HEK293T (cell line): ENCODE results near the gene RAD51B.
"Not testable (repeated sequence)": the region's sequence is repeated elsewhere in the genome, so short reads cannot be mapped to it uniquely, and the experiment has no call there.

ENCODE experiments used
- CTCF ChIA-PET: fragments of 350-600 bp; formaldehyde crosslinking; extraction: SDS; loops from one replicate; lab custom pipeline; 2021; ENCODE audit warnings: antibody characterized with exemption, inconsistent platforms; lab: Yijun Ruan, JAX
- POLR2A ChIA-PET: fragments of 350-600 bp; formaldehyde crosslinking; extraction: SDS; loops from one replicate; lab custom pipeline; 2020; ENCODE audit warnings: antibody characterized with exemption, inconsistent platforms; lab: Yijun Ruan, JAX
- DNase-seq: peaks from one replicate; pipeline ENCODE4 v3.0.0; 2012; ENCODE audit warnings: mixed read lengths; ENCODE audit errors: extremely low spot score
- ARNT ChIP-seq: fragments of 450-650 bp; IDR thresholded peaks from 2 replicates; pipeline ENCODE4 v1.6.1; 2017; ENCODE audit warnings: mild to moderate bottlenecking
- BHLHE40 ChIP-seq: fragments of 450-650 bp; IDR thresholded peaks from 2 replicates; pipeline ENCODE4 v1.6.1; 2016; ENCODE audit warnings: mild to moderate bottlenecking, moderate library complexity, borderline replicate concordance
- CTBP1 ChIP-seq: fragments of 450-650 bp; IDR thresholded peaks from 2 replicates; pipeline ENCODE4 v1.6.1; 2016; ENCODE audit warnings: borderline replicate concordance
- ELF4 ChIP-seq: fragments of 450-650 bp; IDR thresholded peaks from 2 replicates; pipeline ENCODE4 v1.6.1; 2017; ENCODE audit warnings: antibody characterized with exemption
- FOXA1 ChIP-seq: fragments of 450-650 bp; IDR thresholded peaks from 2 replicates; pipeline ENCODE4 v1.6.1; 2016; ENCODE audit warnings: mild to moderate bottlenecking
- FOXK2 ChIP-seq: fragments of 450-650 bp; IDR thresholded peaks from 2 replicates; pipeline ENCODE4 v1.6.1; 2016; ENCODE audit warnings: mild to moderate bottlenecking
- FOXM1 ChIP-seq: fragments of 450-650 bp; IDR thresholded peaks from 2 replicates; pipeline ENCODE4 v1.6.1; 2017; ENCODE audit warnings: mild to moderate bottlenecking, borderline replicate concordance
- HDGF ChIP-seq: fragments of 450-650 bp; IDR thresholded peaks from 2 replicates; pipeline ENCODE4 v1.6.1; 2017; ENCODE audit warnings: antibody characterized with exemption, borderline replicate concordance
- L3MBTL2 ChIP-seq: fragments of 450-650 bp; conservative IDR thresholded peaks from 2 replicates; pipeline ENCODE4 v1.6.1; 2016; ENCODE audit warnings: mild to moderate bottlenecking
- LEF1 ChIP-seq: fragments of 450-650 bp; IDR thresholded peaks from 2 replicates; pipeline ENCODE4 v1.6.1; 2017; ENCODE audit warnings: mild to moderate bottlenecking, borderline replicate concordance
- NFRKB ChIP-seq: fragments of 450-650 bp; IDR thresholded peaks from 2 replicates; pipeline ENCODE4 v1.6.1; 2016; ENCODE audit warnings: mild to moderate bottlenecking, moderate library complexity
- SP1 ChIP-seq: fragments of 450-650 bp; IDR thresholded peaks from 2 replicates; pipeline ENCODE4 v1.6.1; 2017
- SUZ12 ChIP-seq: fragments of 450-650 bp; IDR thresholded peaks from 2 replicates; pipeline ENCODE4 v1.6.1; 2016; ENCODE audit warnings: mild to moderate bottlenecking
- TARDBP ChIP-seq: fragments of 450-650 bp; IDR thresholded peaks from 2 replicates; pipeline ENCODE4 v1.6.1; 2016
- ZNF384 ChIP-seq: fragments of 450-650 bp; IDR thresholded peaks from 2 replicates; pipeline ENCODE4 v1.6.1; 2016
- TF ChIP-seq, protein P1 (sequence below): fragments of 450-650 bp; IDR thresholded peaks from 2 replicates; pipeline ENCODE4 v1.6.1; 2016

Gene RAD51B

DNA sequence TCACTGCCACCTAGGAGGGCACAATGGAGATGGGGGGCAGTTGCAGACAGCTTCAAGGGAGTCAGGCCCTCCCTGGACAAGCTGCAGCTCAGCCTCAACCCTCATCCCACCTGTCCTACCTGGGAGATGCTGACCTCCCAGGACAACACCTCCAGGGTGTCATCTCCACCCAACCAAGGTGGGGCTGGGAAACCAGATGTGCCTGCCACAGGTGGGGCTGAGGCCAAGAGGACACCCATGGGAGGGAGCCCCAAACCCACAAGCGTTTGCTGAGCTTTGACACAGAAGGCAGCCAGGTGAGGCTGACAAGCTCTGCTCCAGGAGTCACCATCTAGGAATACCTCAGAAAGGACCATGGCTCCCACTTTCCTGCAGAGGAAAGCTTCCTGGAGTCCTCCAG, 941.8 kb downstream of the RAD51B start:
- POLR2A ChIA-PET = no interaction called here
- no peak for TF ChIP-seq ZNF384
- TF ChIP-seq FOXA1 = no peak
- no peak for TF ChIP-seq FOXK2
- no peak for TF ChIP-seq BHLHE40
- TF ChIP-seq NFRKB = no peak
- no peak for TF ChIP-seq FOXM1
- no peak for TF ChIP-seq SUZ12
- TF ChIP-seq LEF1 = no peak
- TF ChIP-seq CTBP1 = no peak
- no peak for TF ChIP-seq ELF4
- no peak for DNase-seq
- CTCF ChIA-PET = no interaction called here

DNA sequence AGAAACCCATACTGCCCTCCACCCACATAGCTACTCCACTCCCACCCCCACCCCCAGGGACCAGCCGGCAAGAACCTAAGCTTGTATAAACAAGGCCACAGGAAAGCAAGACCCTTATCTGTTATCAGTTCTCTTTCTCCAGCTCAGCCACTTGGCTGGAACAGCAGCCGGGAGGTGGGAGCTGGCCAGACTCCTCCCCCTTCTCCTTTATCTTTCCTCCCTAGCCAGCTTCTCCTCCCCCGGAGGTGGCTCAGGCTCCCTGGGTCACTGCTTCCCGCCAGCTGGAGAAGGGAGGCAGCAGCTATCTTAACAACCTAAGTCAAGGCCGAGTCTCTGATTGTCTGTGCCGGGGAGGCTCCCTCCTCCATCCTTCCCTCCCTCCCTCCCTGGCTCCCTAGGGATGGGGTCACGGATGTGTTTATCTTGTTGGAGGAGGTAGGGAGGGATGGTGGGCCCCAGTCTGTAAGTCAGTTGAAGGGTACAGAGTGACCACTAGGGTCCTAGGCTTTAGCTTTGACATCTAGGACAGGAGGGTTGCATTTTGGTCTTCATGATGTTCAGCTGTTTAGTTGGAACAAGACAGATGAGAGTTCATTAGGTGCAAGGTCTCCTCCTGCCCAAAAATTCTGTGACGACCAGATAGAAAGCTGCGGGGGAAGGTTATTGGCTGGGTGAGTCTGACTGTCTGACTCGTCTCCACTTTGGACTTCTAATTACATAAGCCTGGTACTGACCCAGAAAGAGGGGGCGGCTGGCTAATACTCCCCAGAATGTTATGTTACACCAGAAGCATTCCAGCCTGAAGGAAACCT, 943.6 kb downstream of the RAD51B start:
- ChIA-PET POLR2A (interaction anchor here (1.0 to 1.5 kb wide), 2 partner anchors 30 to 33 kb away, joined by 3 to 10 read pairs; partner anchors contain the start of gene ZFP36L1), CTCF (interaction anchor here (0.5 to 1.6 kb wide), 5 partner anchors 10 to 632 kb away, joined by 3 to 5 read pairs (median 4); no protein-coding TSS in a partner anchor)
- TF ChIP-seq FOXK2 (no peak), HDGF (no peak), NFRKB (no peak), SUZ12 (no peak), TARDBP (no peak), FOXM1 (no peak), CTBP1 (no peak), L3MBTL2 (no peak), FOXA1 (no peak), LEF1 (no peak), SP1 (no peak), ELF4 (no peak), ZNF384 (no peak)
- TF ChIP-seq, protein P1, sequence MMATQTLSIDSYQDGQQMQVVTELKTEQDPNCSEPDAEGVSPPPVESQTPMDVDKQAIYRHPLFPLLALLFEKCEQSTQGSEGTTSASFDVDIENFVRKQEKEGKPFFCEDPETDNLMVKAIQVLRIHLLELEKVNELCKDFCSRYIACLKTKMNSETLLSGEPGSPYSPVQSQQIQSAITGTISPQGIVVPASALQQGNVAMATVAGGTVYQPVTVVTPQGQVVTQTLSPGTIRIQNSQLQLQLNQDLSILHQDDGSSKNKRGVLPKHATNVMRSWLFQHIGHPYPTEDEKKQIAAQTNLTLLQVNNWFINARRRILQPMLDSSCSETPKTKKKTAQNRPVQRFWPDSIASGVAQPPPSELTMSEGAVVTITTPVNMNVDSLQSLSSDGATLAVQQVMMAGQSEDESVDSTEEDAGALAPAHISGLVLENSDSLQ = no peak
- DNase-seq = peak; percentile 69

- CTCF ChIA-PET = interaction anchor here (0.5 kb wide), 1 partner anchor 90 kb away, joined by 3 read pairs; no protein-coding TSS in a partner anchor
- DNase-seq = not testable (repeated sequence)
- POLR2A ChIA-PET = interaction anchor here (1.0 to 1.5 kb wide), 2 partner anchors 29 to 32 kb away, joined by 3 to 10 read pairs; partner anchors contain the start of gene ZFP36L1
Observed at GRCh38 chr14:68763843-68764242, 944.3 kb downstream of the RAD51B start.

GRCh38 chr14:68766299-68767247, 947.0 kb downstream of the RAD51B start:
- no peak for TF ChIP-seq ARNT
- TF ChIP-seq FOXM1 = no peak
- no peak for TF ChIP-seq SP1
- TF ChIP-seq, protein P1 = no peak
- no peak for TF ChIP-seq SUZ12
- no peak for TF ChIP-seq ZNF384
- TF ChIP-seq TARDBP = no peak
- no peak for TF ChIP-seq HDGF
- TF ChIP-seq LEF1 = no peak
- no peak for TF ChIP-seq NFRKB
- no peak for TF ChIP-seq L3MBTL2
- TF ChIP-seq ELF4 = no peak
- TF ChIP-seq BHLHE40 = no peak
- TF ChIP-seq FOXK2 = no peak
- POLR2A ChIA-PET = no interaction called here
- CTCF ChIA-PET = no interaction called here
- no peak for DNase-seq

DNA sequence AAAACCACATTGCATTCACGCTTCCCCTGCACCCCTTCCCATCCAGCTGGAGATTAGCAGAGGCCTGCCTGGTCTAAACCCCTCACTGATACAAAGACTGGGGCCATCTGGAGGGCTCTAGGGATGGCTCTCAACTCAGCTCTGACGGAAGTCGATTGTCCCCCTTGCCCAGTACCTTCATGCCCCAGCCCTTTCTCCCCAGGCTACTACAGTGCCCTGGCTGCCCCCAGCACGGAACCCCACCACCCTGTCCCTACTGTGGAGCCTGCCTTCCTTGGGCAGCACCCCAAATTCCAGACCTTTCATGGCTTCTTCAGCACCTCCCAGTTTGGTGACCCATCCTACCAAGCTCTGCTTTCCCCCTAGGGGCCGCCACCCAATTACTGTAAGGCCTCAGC, 947.7 kb downstream of the RAD51B start:
- ChIA-PET CTCF (no interaction called here), POLR2A (no interaction called here)
- no peak for TF ChIP-seq CTBP1
- TF ChIP-seq L3MBTL2 = no peak
- no peak for TF ChIP-seq SUZ12
- TF ChIP-seq LEF1 = no peak
- TF ChIP-seq SP1 = no peak
- no peak for TF ChIP-seq FOXA1
- TF ChIP-seq ARNT = no peak
- TF ChIP-seq NFRKB = no peak
- TF ChIP-seq, protein P1 = no peak
- TF ChIP-seq ZNF384 = no peak
- no peak for TF ChIP-seq FOXM1
- TF ChIP-seq TARDBP = no peak
- no peak for DNase-seq

DNA sequence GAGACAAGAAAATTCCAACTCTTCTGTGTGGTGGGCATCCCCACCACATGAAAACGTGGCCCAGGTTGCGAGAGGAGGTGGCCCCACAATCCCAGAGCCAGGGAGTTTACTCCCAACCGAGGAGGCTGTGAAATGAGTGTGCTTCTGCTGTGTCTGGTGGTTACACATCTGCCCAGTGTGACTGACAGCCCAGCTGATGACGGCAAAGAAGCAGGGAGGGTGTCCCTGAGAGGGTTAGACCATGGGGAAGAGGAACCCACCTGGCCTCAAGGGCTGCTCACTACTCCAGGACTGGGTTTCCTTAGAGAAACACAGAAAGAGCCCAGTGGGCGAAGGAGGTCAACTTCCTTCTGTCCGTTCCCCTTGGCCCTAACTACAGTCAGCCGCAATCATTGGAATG, 948.7 kb downstream of the RAD51B start:
- ChIA-PET CTCF (interaction anchor here (0.6 kb wide), 1 partner anchor 460 kb away, joined by 3 read pairs; no protein-coding TSS in a partner anchor), POLR2A (no interaction called here)
- no peak for DNase-seq
- TF ChIP-seq HDGF = no peak
- no peak for TF ChIP-seq ARNT
- TF ChIP-seq FOXK2 = no peak
- TF ChIP-seq SP1 = no peak
- TF ChIP-seq BHLHE40 = no peak
- no peak for TF ChIP-seq NFRKB
- TF ChIP-seq FOXM1 = no peak
- TF ChIP-seq, protein P1 = no peak
- TF ChIP-seq SUZ12 = no peak
- TF ChIP-seq TARDBP = no peak
- TF ChIP-seq FOXA1 = no peak
- TF ChIP-seq L3MBTL2 = no peak
- no peak for TF ChIP-seq LEF1
- TF ChIP-seq CTBP1 = no peak
- no peak for TF ChIP-seq ZNF384
- no peak for TF ChIP-seq ELF4
